ENCODE measurements around the gene TMEM41B.
A peak's percentile ranks its signal among the peaks of the same experiment; 100 is the strongest.
"Not testable (repeated sequence)": the region's sequence is repeated elsewhere in the genome, so short reads cannot be mapped to it uniquely, and the experiment has no call there.

Gene TMEM41B, protein sequence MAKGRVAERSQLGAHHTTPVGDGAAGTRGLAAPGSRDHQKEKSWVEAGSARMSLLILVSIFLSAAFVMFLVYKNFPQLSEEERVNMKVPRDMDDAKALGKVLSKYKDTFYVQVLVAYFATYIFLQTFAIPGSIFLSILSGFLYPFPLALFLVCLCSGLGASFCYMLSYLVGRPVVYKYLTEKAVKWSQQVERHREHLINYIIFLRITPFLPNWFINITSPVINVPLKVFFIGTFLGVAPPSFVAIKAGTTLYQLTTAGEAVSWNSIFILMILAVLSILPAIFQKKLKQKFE

DNA sequence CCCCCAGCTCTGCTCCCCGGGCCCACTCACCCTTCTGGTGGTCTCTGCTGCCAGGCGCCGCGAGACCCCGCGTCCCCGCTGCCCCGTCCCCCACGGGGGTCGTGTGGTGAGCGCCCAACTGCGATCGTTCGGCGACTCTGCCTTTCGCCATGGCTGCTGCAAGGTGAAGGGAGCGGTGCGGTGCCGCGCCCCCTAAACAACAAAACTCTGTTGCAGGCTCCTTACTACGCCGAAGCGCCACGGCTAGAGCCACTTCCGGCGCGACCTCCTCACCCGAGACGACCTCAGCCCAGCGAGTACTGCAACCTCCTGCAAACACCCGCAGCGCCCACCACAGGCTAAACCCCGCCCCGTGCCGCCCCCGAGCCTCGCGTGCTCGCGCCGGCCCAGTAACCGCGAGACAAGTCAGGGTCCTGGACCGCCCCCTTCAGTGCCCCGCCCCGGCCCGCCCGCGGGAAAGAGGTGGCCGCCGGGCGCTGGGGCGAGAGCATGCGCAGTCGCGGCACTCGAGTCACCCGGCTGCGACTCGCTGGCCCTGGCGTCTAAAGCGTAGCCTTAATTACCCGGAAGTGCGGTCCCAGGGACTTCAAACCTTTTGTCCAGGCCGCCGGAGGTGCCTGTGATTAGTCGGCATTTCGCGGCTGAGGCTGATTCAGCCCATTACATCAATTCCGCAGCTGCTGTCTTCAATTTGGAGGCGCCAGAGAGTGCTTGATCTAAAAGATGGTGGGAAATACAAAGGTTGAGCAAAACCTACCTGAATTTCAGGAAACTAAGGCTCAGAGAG lies at the start of gene TMEM41B:
TSS of gene TMEM41B (minus strand) at position 303 of the 787 bp plus-strand sequence. CDS start at position 151, 152 bp downstream.
- peak; percentile 100 for DNase-seq (ENCODE audit: low spot score)

DNA sequence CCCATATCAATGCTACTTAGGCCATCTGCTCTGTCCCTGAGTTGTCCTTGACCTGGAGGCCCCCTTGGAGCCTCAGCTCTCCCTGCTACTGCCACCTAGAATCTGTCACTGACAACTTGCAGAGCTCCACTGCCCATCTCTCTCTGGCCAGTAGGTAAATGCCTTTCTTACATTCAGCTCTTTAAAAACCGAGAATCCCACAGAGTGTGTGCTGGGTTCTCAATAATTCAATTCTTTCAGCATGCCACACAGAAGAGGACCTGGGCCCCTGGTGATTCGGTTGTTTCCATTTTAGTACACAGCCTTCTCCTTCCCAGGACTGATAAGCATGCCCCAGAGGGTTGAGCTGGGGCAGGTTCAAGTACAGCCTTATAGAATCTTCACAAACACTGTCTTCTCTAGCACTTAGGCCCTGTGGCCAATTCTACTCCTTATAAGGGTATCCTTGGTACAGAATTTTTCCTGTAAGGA lies 48.0 kb upstream of the TMEM41B start:
- no peak for DNase-seq (ENCODE audit: low spot score)

DNA sequence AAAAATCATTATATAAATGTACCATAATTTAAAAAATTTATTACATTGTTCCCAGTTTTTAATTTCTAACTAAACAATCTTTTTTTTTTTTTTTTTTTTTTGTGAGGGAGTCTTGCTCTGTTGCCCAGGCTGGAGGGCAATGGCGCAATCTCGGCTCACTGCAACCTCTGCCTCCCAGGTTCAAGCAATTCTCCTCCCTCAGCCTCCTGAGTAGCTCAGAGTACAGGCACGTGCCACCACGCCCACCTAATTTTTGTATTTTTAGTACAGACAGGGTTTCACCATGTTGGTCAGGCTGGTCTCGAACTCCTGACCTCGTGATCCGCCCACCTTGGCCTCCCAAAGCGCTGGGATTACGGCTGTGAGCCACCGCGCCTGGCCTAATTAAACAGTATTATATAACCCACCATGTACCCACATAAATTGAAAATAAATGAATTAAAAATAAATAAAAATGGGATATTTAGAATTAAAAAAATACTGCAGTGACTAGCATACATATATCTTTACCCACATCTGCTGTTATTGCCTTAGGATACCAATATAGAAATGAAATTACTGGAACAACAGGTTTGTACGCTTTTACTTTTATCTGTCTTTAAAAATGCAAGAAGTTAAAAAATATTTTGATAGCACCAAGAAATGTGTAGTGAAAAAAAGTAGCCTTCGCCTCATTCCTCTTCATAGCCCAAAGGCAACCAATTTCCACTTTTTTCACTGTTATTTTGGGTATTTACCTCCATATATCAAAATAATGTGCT lies 46.6 kb upstream of the TMEM41B start:
- not testable (repeated sequence) for DNase-seq (ENCODE audit: low spot score)

DNA sequence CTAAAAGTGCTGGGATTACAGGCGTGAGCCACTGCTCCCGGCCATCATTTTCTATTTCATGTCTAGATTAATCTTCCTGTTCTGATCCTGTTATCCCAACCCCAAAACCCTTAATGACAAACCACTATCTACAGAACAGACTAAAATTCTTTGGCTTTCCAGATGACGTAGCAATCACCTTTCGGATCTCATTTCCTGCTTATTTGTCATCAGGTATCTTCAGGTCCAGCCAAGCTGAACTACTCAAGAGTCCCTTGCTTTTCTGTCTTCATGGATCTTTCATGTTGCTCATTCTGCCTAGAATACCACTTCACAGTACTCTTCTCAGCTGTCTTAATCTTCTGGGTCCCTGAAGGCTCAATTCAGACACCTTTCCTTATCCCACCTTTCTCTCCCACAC lies 42.6 kb upstream of the TMEM41B start:
- no peak for DNase-seq (ENCODE audit: low spot score)

DNA sequence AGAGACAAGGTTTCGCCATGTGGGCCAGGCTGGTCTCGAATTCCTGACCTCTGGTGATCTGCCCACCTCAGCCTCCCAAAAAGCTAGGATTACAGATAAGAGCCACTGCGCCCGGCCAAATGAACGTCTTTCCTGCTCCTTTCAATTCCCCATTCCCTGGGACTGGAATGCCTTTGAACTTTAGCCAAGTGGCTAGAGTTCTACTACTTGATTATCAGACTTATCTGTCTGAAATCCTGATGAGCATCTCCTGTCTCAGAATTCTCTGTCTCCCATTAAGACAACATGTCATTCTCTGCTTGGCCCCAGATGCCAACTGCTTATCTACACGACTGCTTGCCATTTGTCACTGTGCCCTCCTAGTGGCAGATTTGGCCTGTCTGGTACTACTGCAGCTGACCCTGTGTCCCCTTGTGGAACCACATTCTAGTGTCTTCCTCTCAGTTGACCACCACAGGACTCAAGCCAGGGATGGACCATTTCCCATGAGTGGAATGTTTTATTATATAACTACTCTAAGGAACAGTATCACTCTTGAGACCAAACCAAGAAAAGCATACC lies 37.0 kb upstream of the TMEM41B start:
- no peak for DNase-seq (ENCODE audit: low spot score)

DNA sequence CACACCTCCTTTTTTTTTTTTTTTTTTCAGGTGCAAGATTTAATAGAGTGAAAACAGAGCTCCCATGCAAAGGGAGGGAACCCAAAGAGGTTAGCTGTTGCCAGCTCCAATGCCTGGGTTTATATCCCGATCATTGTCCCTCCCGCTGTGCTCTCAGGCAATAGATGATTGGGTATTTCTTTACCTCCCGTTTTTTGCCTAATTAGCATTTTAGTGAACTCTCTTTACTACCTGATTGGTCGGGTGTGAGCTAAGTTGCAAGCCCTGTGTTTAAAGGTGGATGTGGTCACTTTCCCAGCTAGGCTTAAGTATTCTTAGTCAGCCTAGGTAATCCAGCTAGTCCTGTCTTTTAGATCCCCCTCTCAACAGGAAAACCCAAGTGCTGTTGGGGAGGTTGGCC lies 33.4 kb upstream of the TMEM41B start:
- DNase-seq (ENCODE audit: low spot score): not testable (repeated sequence)

DNA sequence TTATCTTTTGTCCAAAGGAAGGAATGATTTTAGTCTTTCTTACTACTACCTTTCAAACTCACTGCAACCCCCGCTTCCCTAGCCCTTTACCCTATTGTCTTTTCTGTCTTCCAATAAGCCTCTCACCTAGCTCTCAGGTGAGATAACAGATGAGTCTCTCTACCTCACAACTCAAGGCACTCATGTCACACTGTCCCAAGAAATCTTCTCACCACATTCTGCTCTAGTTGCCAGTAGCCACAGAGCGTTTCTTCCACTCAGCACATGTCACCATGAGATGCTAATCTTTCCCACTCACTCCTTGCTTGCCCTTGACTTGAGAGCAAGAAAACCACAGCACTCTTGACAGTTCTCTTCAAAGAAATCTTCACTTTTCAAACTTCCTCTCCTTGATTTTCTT lies 32.7 kb upstream of the TMEM41B start:
- DNase-seq (ENCODE audit: low spot score): no peak

DNA sequence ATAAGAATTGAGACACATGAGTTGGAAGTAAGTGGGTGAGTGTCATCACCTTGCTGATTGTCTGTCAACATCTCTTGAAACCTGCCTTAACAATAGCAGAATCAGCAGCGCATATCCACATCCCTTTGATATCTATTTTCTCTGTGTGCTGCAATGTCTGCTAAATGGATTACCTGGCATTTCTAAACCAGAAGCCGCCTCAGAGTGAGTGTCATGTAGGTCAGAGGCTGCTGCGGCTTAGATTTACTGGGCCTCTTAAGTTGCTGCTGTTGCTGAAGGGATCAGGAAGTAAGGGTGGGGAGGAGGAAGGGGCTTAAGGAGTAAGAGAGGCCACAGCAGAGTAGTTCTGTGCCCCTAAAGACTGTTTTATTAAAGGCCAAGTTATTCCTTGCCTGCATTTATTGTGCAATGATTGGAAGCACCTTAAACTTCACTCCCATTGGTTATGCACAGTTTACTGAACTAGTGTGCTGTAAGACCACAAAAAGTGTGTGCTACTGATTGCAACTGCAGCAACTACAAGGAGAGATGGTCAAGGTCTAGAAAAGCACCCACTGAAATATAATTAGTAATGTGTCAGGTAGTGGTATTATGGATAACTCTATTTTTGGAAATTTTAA lies 29.8 kb upstream of the TMEM41B start:
- DNase-seq (ENCODE audit: low spot score): no peak

DNA sequence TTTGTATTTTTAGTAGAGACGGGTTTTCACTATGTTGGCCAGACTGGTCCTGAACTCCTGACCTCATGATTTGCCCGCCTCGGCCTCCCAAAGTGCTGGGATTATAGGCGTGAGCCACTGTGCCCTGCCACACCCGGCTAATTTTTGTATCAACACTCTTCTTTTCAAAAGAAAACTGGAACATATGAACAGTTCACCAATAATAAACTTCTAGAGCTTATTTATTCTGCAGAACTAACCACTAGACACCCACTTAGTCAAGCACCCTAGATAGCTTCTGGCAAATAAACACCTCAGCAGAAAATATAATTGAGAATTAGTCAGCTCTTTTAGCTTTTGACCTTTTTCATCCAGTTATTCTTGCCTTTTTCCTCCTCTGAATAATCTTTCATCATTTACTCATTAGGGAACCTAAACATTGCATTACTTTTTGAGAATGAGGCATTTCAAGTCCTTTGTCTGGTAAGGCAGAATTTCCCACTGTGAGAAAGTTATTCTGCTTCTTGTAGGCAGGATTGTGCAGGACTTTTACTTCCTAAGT lies 27.3 kb upstream of the TMEM41B start:
- no peak for DNase-seq (ENCODE audit: low spot score)

DNA sequence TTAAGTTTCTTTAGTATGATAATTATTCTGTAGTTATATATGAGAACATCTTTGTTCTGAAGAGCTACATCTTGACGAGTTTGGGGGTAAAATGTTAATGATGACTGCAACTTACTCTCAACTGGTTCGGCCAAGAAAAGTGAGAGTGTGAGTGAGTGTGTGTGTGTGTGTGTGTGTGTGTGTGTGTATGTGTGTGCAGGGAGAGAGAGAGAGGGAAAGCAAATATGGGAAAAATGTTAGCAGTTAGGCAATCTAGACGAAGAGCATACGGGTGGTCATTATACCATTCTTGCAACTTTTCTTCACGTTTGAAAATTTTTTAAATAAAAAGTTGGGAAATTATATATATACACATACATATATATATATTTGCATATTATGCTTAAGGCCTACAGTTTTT lies 18.3 kb upstream of the TMEM41B start:
- DNase-seq (ENCODE audit: low spot score): no peak

DNA sequence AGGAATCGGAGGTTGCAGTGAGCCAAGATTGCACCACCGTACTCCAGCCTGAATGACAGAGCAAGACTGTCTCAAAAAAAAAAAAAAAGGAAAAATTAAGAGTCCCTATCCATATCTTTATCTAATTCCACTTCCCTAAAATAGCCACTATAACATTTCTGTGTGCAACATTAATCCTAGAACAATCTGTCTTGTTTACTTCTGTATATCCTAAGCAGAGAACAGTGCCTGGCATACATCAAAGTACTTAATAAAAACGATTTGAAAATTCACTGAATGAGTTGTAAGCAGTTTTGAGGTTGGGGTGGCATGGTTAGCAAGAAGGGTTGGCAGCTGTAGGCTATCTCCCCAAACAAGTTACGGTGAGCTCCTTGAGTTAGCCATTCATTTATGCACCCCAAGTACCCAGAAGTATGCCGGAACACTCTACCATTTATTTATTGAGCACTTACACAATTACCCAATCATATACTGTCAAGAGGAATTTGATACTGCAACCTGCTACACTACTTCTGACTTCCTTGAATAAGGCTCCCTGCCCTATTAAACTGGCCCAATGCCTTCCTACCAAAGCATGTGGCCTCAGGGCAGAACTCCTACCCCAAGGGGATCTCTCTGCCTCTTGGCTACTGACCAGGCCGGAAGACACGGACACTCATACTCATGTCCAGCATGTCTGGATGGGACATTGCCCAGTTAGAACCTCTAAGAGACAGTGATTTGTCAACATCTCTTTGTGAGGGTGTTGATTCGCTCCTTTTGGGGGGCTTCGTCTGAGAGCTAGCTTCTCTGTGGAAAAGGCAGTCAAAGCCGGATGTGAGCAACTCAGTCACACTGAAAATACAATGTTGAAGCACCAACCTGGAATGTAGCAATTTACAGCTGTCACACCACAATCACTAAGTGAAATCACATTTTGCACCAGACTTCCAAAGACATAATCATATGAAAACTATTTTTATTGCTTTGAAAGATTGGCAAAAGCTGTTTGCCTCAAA lies 16.3 kb upstream of the TMEM41B start:
- DNase-seq (ENCODE audit: low spot score): peak; percentile 76

DNA sequence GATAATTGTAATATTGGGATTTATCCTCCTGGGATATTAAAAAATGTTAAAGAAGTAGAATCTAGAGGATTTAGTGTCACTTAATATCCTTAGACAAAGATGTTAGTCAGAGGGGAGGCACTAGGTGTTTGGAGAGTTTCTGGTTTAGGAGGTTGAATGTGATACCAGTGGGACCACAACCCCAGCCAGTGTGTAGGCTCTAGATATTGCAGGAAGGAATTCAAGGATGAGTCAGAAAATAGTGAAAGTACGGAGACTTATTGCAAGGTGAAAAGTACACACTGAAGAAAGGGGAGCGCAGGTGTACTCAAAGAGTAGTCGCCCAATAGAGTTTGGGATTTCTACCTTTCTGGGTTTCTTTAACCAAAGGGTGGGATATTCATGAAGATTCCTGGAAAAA lies 5.7 kb upstream of the TMEM41B start:
- DNase-seq (ENCODE audit: low spot score): no peak

DNA sequence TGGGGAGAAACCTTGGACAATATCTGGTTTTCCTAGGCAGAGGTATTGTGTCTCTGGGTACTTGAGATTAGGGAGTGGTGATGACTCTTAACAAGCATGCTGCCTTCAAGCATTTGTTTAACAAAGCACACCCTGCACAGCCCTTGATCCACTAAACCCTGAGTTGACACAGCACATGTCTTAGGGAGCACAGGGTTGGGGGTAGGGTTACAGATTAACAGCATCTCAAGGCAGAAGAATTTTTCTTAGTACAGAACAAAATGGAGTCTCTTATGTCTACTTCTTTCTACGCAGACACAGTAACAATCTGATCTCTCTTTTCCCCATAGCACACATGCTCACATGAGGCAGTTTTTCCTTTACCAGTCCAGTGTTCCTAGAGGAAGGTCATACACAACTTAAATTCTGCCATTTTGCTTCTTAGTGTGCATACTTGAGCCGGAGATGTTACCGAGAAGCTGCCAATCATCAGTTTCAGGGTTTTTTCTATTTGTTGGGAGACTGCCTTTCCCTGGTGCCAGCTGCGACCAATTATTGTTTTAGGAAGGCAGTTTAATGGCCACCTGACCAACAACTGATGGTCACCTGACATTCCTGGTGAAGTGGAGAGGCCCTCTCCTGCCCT lies 5.1 kb upstream of the TMEM41B start:
- DNase-seq (ENCODE audit: low spot score): not testable (repeated sequence)

DNA sequence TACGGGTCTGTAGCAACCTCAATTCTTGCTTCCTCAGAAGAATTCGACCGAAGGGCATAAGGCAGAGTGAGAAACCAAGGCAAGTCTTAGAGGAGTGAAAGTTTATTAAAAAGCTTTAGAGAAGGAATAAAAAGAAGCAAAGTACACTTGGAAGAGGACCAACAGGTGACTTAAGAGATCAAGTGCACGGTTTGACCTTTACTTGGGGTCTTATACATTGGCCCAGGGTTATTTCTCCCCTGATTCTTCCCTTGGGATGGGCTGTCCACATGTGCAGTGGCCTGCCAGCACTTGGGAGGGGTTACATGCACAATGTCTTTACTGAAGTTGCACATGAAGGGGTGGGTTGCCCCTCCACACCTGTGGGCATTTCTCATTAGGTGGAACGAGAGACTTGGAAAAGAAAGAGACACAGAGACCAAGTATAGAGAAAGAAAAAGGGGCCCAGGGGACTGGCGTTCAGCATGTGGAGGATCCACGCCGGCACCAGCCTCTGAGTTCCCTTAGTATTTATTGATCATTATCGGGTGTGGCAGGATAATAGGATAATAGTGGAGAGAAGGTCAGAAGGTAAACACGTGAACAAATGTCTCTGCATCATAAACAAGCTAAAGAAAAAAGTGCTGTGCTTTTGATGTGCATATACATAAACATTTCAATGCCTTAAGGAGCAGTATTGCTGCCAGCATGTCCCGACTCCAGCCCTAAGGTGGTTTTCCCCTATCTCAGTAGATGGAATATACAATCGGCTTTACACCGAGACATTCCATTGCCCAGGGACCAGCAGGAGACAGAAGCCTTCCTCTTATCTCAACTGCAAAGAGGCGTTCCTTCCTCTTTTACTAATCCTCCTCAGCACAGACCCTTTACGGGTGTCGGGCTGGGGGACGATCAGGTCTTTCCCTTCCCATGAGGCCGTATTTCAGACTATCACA lies 4.3 kb upstream of the TMEM41B start:
- not testable (repeated sequence) for DNase-seq (ENCODE audit: low spot score)

DNA sequence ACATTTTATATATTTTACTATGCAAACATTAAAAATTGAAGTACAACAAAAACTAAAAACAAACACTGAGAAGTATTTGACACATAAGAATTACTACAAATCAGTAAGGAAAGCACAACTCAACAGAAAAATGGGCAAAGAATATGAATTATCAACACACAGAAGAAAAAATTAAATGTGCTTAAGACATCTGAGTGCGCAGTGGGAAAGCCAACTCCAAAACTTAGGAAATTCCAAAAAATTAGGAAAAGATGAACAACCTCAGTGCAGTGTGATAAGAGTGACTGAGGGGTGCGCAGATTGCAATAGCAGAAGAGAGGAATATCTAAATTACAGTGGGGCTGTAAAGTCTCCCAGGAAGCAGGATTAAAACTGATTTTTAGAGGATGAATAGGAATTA lies 1.9 kb upstream of the TMEM41B start:
- DNase-seq (ENCODE audit: low spot score): no peak

DNA sequence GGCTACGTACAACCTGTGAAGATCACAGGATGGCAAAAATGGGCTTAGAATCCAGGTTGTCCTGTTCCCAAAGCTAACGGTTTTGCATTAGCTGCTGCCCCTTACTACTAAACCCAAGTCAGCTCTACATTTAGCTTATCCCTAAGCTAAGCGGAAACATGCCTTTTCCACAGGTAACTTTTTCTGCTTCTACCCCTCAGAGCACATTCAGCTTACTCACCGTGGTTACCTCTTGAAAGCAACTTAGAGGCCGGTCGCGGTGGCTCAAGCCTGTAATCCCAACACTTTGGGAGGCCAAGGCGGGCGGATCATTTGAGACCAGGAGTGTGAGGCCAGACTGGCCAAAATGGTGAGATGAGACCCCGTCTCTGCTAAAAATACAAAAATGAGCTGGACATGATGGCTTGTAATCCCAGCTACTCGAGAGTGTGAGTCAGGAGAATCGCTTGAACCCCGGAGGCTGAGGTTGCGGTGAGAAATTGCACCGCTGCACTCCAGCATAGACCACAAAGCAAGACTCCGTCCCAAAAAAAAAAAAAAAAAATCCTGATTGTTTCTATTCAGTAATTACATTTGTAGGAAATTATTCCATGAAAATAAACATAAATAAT lies 790 bp upstream of the TMEM41B start:
- DNase-seq (ENCODE audit: low spot score): no peak

DNA sequence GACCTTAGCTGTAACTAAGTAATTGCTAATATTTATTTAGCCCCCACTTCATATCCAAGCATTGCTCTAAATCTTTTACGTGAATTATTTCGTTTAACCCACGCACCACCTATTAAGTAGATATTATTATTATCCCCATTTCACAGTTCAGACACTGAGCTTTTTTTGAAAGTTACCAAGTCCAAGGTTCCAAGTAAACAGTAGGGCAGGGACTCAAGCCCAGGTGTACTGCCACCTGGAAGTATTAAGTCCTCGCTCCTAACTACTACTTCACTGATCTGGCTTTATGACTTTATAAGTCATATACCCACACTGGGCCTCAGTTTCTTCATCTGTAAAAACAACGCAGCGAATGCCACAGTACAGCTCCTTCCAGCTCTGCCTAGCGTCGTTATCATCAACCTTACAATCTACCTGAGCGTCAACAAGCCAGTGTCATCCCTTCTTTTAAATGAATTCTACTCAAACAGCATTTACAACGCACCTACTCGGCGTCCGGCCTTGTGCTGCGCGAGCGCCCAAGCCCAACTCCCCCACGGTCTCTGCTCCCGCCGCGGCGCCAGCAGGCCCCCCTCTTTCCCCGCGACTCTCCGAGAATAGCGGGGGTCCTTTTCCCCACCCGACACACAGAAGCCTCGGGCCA lies 624 bp downstream of the TMEM41B start:
- peak; percentile 30 for DNase-seq (ENCODE audit: low spot score)

All from AG08395 (cell line).